ENCODE results near the gene C1orf210.

DNA sequence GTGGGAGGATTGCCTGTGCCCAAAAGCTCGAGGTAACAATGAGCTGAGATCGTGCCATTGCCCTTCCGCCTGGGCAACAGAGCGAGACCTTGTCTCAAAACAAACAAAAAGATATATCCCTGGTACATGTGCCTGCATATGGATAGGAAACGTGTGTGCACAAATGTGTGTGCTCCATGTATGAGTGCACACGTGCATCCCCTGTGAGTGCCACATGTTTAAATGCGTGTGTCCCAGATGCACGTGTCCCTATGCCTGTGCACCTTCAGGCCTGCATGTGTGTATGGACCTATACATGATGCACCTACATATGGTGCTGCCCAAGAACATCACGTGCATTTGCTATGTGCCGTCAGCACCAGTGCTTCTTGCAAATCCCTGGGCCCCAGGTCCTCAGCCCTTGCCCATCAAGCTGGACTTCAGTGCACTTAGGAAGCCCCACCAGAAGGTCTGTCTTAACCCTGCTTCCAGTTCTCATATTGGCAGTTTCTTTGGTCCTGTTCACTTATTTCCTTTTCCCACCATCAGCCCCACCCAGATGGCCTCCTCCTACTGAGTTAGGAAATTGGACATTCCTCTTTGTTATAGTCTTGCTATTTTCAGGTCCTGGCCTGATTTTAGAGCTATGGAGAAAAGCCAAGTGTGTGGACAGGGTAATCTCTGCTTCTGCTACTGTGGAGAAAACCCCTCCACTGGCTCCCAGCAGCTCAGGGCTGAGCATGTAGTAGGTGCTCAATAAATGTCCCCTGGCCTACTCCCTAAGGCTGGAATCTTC, 30.8 kb upstream of the C1orf210 start:
- TF ChIP-seq, protein P1, sequence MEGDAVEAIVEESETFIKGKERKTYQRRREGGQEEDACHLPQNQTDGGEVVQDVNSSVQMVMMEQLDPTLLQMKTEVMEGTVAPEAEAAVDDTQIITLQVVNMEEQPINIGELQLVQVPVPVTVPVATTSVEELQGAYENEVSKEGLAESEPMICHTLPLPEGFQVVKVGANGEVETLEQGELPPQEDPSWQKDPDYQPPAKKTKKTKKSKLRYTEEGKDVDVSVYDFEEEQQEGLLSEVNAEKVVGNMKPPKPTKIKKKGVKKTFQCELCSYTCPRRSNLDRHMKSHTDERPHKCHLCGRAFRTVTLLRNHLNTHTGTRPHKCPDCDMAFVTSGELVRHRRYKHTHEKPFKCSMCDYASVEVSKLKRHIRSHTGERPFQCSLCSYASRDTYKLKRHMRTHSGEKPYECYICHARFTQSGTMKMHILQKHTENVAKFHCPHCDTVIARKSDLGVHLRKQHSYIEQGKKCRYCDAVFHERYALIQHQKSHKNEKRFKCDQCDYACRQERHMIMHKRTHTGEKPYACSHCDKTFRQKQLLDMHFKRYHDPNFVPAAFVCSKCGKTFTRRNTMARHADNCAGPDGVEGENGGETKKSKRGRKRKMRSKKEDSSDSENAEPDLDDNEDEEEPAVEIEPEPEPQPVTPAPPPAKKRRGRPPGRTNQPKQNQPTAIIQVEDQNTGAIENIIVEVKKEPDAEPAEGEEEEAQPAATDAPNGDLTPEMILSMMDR (IDR thresholded peaks at IDR 0.05) = no peak
- no peak for TF ChIP-seq EP300 (IDR thresholded peaks at IDR 0.05)
- TF ChIP-seq POLR2A (IDR thresholded peaks at IDR 0.05) = no peak
- no peak for TF ChIP-seq POLR2AphosphoS5 (IDR thresholded peaks at IDR 0.05)

Data from stomach (tissue), 4 donors.